HepG2 (cell line): ENCODE measurements around the gene ITGB5. TPM values are rescaled to one million over a fixed set of nuclear protein-coding genes. Genes with fewer than 3 reads are reported as not detected.

Experiments used
- ATAC-seq: fragments of 200-7000 bp; cut with Tn5 transposase; 3 replicates; pipeline ENCODE4 v1.9.1; 2020; ENCODE audit warnings: mild to moderate bottlenecking, moderate library complexity
- BruUV-seq: library from RNA; stranded (reverse); fragments of 400-500 nt; replicated peaks from 2 replicates; lab custom pipeline; 2021; lab: Mats Ljungman, UMichigan
- CTCF ChIA-PET: fragments of 300-600 bp; formaldehyde crosslinking; extraction: SDS; loops from one replicate; lab custom pipeline; 2021; ENCODE audit warnings: low total read pairs, inconsistent platforms, low intra/inter-chr PET ratio; lab: Yijun Ruan, JAX
- POLR2A ChIA-PET: fragments of 350-600 bp; sonication (Branson Sonifier 250); formaldehyde crosslinking; loops from one replicate; lab custom pipeline; 2020; ENCODE audit warnings: antibody characterized with exemption, inconsistent platforms; lab: Yijun Ruan, JAX
- DNase-seq: peaks from one replicate; pipeline ENCODE4 v3.0.0-alpha.2; 2015; ENCODE audit warnings: low spot score
- FAIRE-seq: peaks from 3 replicates; lab custom pipeline; 2011; peaks lifted over from hg19 to GRCh38; lab: Jason Lieb, UNC
- H2AFZ ChIP-seq: one replicate; pipeline ENCODE4 v1.6.1; 2011; ENCODE audit warnings: low read length, inconsistent platforms
- H3K27ac ChIP-seq: fragments of 300-600 bp; 3 replicates; pipeline ENCODE4 v1.8.0; 2011; ENCODE audit warnings: mixed run types, mild to moderate bottlenecking, mixed read lengths, low read length, inconsistent platforms; ENCODE audit not compliant: insufficient read depth; ENCODE audit errors: extremely low read length
- H3K27me3 ChIP-seq, 2 experiments: fragments of 200-600 bp in 1 of 2; 2 replicates in 1 of 2; 3 replicates in 1 of 2; pipeline versions ENCODE4 v1.6.0 to v1.8.0; 2011; ENCODE audit warnings: low read length in 2 of 2, mild to moderate bottlenecking in 2 of 2, moderate library complexity in 2 of 2, inconsistent platforms in 1 of 2; ENCODE audit not compliant: insufficient read depth in 2 of 2, control insufficient read depth in 1 of 2
- H3K36me3 ChIP-seq, 2 experiments: fragments of 200-600 bp in 1 of 2; replicated peaks in 1 of 2; 2 replicates in 1 of 2; 3 replicates in 1 of 2; pipeline versions ENCODE4 v1.5.1 to v1.8.0; 2011; ENCODE audit warnings: low read length in 2 of 2, inconsistent platforms in 1 of 2; ENCODE audit not compliant: insufficient read depth in 2 of 2, control insufficient read depth in 1 of 2
- H3K4me1 ChIP-seq: 2 replicates; pipeline ENCODE4 v1.5.1; 2012; ENCODE audit warnings: low read length, inconsistent platforms; ENCODE audit not compliant: insufficient read depth
- H3K4me2 ChIP-seq: 2 replicates; pipeline ENCODE4 v1.6.0; 2011; ENCODE audit warnings: low read depth, low read length, inconsistent platforms
- H3K4me3 ChIP-seq, 3 experiments: fragments of 200-600 bp in 1 of 3; sonication (generic), shearing (Covaris generic) in 1 of 3; replicated peaks in 1 of 3; 2 replicates each; pipeline ENCODE4 v1.5.1; 2011 to 2016; ENCODE audit warnings: low read length in 3 of 3, inconsistent platforms in 2 of 3, low read depth in 2 of 3, mild to moderate bottlenecking in 2 of 3, control low read depth in 1 of 3, mixed read lengths in 1 of 3; ENCODE audit not compliant: insufficient read depth in 1 of 3
- H3K79me2 ChIP-seq: one replicate; pipeline ENCODE4 v1.6.1; 2011; ENCODE audit warnings: low read length, inconsistent platforms; ENCODE audit not compliant: insufficient read depth
- H3K9ac ChIP-seq: 2 replicates; pipeline ENCODE4 v1.6.0; 2011; ENCODE audit warnings: mild to moderate bottlenecking, low read depth, low read length, inconsistent platforms; ENCODE audit not compliant: insufficient read depth
- H3K9me3 ChIP-seq: 2 replicates; pipeline ENCODE4 v1.5.1; 2012; ENCODE audit warnings: mild to moderate bottlenecking, low read length
- H4K20me1 ChIP-seq: 2 replicates; pipeline ENCODE4 v1.6.0; 2011; ENCODE audit warnings: inconsistent platforms, mild to moderate bottlenecking, low read length, moderate library complexity; ENCODE audit not compliant: insufficient read depth
- HNF1B ChIP-seq: sonication (generic); formaldehyde crosslinking; IDR thresholded peaks from 2 replicates; pipeline ENCODE4 v1.5.1; 2020; ENCODE audit warnings: mild to moderate bottlenecking, moderate library complexity, missing genetic modification reagents
- MAFK ChIP-seq, 2 experiments: IDR thresholded peaks in 1 of 2; conservative IDR thresholded peaks in 1 of 2; 2 replicates each; pipeline ENCODE4 v1.6.1; 2011; ENCODE audit warnings: improper control_type of control experiment in 2 of 2, low read length in 2 of 2
- MIXL1 ChIP-seq: IDR thresholded peaks from 2 replicates; pipeline ENCODE4 v1.6.1; 2016
- PAF1 ChIP-seq: IDR thresholded peaks from 2 replicates; pipeline ENCODE4 v1.6.1; 2016; ENCODE audit warnings: missing genetic modification reagents, missing compliant biosample characterization
- SMARCE1 ChIP-seq: fragments of 450-650 bp; IDR thresholded peaks from 2 replicates; pipeline ENCODE4 v1.6.1; 2017; ENCODE audit warnings: borderline replicate concordance
- TEAD2 ChIP-seq: sonication (generic); formaldehyde crosslinking; IDR thresholded peaks from 2 replicates; pipeline ENCODE4 v1.9.0; 2021; ENCODE audit warnings: missing genetic modification reagents
- THYN1 ChIP-seq: sonication (generic); formaldehyde crosslinking; IDR thresholded peaks from 2 replicates; pipeline ENCODE4 v1.8.1; 2023; ENCODE audit warnings: low read depth, mild to moderate bottlenecking, moderate library complexity, missing genetic modification reagents, borderline replicate concordance
- ZBTB34 ChIP-seq: sonication (generic); formaldehyde crosslinking; IDR thresholded peaks from 2 replicates; pipeline ENCODE4 v1.8.0; 2022; ENCODE audit warnings: mild to moderate bottlenecking, missing genetic modification reagents
- ZBTB43 ChIP-seq: sonication (generic); formaldehyde crosslinking; conservative IDR thresholded peaks from 2 replicates; pipeline ENCODE4 v1.4.0; 2020; ENCODE audit warnings: missing genetic modification reagents
- ZNF124 ChIP-seq: sonication (generic); formaldehyde crosslinking; IDR thresholded peaks from 2 replicates; pipeline ENCODE4 v1.4.0; 2020; ENCODE audit warnings: missing genetic modification reagents
- ZNF180 ChIP-seq: sonication (generic); formaldehyde crosslinking; IDR thresholded peaks from 2 replicates; pipeline ENCODE4 v1.4.0; 2020; ENCODE audit warnings: low read depth, missing genetic modification reagents, borderline replicate concordance
- ZNF460 ChIP-seq: sonication (generic); formaldehyde crosslinking; IDR thresholded peaks from 2 replicates; pipeline ENCODE4 v1.5.1; 2020; ENCODE audit warnings: missing genetic modification reagents, mild to moderate bottlenecking, borderline replicate concordance
- in situ Hi-C: cut with HindIII; loops from 2 replicates; pipeline ENCODE4 v1.10.0; 2017; ENCODE audit warnings: low pct_unique_long_range_greater_than_20kb; ENCODE audit not compliant: extremely low pct_ligation_motif_present
- intact Hi-C: fragments of 100-400 bp; cut with micrococcal nuclease; formaldehyde crosslinking; loops from one replicate; pipeline ENCODE4 v1.10.0; 2022; ENCODE audit not compliant: unreplicated experiment
- polyA plus RNA-seq, 8 experiments: library from polyadenylated mRNA; depleted of rRNA in 3 of 8; stranded (reverse) in 7 of 8; unstranded in 1 of 8; fragments of >200 nt; fragmentation: Illumina TruSeq in 4 of 8; extraction: Trizol in 4 of 8; gene quantifications; 2 replicates each; pipeline versions ENCODE4 v1.2.1 to v1.2.3, GENCODE V29; 2011 to 2016; ENCODE audit warnings: low read depth in 4 of 8, missing spikeins in 1 of 8, mixed read lengths in 1 of 8; ENCODE audit not compliant: insufficient read depth in 1 of 8
- total RNA-seq, 5 experiments: library from RNA; depleted of rRNA; stranded (reverse); fragments of >200 nt; fragmentation: Illumina TruSeq; extraction: Trizol; gene quantifications; 2 replicates each; pipeline ENCODE4 v1.2.3, GENCODE V29; 2016; ENCODE audit warnings: low read depth in 1 of 5

ITGB5 gene
- total and polyA plus RNA-seq, 2 of the 13 experiments (the other 11 are each of a cell fraction or from before 2014, with no cell fraction given): 74.1 to 343 TPM

- TF ChIP-seq ZBTB34 (no peak), HNF1B (no peak), ZNF460 (CRISPR knock-in tag) (peak; percentile 59; the same call in 1 of the 2 replicates)
These were observed 48.8 kb upstream of the ITGB5 start (continued) for GRCh38 chr3:124935794-124936542.

GRCh38 chr3:124935264-124935663, 48.1 kb upstream of the ITGB5 start:
- DNase-seq: no peak
- in situ Hi-C loops: no loop called here
- POLR2A ChIA-PET: no interaction called here

More at GRCh38 chr3:124935264-124935663, 48.1 kb upstream of the ITGB5 start:
- no TSS peak for BruUV-seq
- CTCF ChIA-PET: no interaction called here
- Histone ChIP-seq H3K4me3 (no peak overlapping the region), H3K4me1 (peaks cover 23% of the 10 kb centered on the region), H3K27ac (no peak overlapping the region), H3K9ac (no peak overlapping the region), H2AFZ (no peak overlapping the region), H3K79me2 (no peaks in the 10 kb centered on the region), H3K27me3 (no peaks in the 10 kb centered on the region), H4K20me1 (no peaks in the 10 kb centered on the region), H3K4me2 (no peak overlapping the region)
- ATAC-seq: no peak
- intact Hi-C loops: no loop called here
- TF ChIP-seq PAF1 (CRISPR knock-in tag) (no peak), THYN1 (CRISPR knock-in tag) (no peak), ZBTB43 (CRISPR knock-in tag) (no peak), ZNF124 (CRISPR knock-in tag) (no peak), ZNF180 (CRISPR knock-in tag) (no peak), TEAD2 (CRISPR knock-in tag) (no peak), MAFK (conservative IDR thresholded peaks at IDR 0.05 in 1 of 2, IDR thresholded peaks at IDR 0.05 in 1 of 2; ENCODE audit: low read length in 2 of 2) (no peak), SMARCE1 (no peak), MIXL1 (CRISPR knock-in tag) (no peak)
- TF ChIP-seq, all 625 proteins: peak for 0
- no peaks in the 10 kb centered on the region for H3K9me3 ChIP-seq
- no peak for FAIRE-seq
- no peaks in the 10 kb centered on the region for H3K36me3 ChIP-seq
